Mononuclear cell (primary cell): ENCODE data around the gene TRIM52. TPM values are rescaled to one million over a fixed set of nuclear protein-coding genes. Genes with fewer than 3 reads are reported as not detected.
"Not testable (repeated sequence)": the region's sequence is repeated elsewhere in the genome, so short reads cannot be mapped to it uniquely, and the experiment has no call there.

Experiments used
- H3K27me3 ChIP-seq: 2 replicates; pipeline ENCODE4 v1.6.0; 2011; ENCODE audit warnings: low read length, control low read depth; ENCODE audit not compliant: insufficient read depth
- H3K4me1 ChIP-seq: 2 replicates; pipeline ENCODE4 v1.5.1; 2011; ENCODE audit warnings: mild to moderate bottlenecking, low read length, control low read depth; ENCODE audit not compliant: insufficient read depth
- H3K4me3 ChIP-seq: 2 replicates; pipeline ENCODE4 v1.5.1; 2011; ENCODE audit warnings: mild to moderate bottlenecking, low read length, moderate library complexity
- H3K9me3 ChIP-seq: 2 replicates; pipeline ENCODE4 v1.5.1; 2011; ENCODE audit warnings: low read depth, mild to moderate bottlenecking, control low read depth, low read length
- total RNA-seq: library from RNA; depleted of rRNA; stranded (reverse); fragments of >200 nt; gene quantifications from one replicate; pipeline ENCODE4 v1.2.3, GENCODE V29; 2012

Gene TRIM52
- total RNA-seq: 17.5 TPM

DNA sequence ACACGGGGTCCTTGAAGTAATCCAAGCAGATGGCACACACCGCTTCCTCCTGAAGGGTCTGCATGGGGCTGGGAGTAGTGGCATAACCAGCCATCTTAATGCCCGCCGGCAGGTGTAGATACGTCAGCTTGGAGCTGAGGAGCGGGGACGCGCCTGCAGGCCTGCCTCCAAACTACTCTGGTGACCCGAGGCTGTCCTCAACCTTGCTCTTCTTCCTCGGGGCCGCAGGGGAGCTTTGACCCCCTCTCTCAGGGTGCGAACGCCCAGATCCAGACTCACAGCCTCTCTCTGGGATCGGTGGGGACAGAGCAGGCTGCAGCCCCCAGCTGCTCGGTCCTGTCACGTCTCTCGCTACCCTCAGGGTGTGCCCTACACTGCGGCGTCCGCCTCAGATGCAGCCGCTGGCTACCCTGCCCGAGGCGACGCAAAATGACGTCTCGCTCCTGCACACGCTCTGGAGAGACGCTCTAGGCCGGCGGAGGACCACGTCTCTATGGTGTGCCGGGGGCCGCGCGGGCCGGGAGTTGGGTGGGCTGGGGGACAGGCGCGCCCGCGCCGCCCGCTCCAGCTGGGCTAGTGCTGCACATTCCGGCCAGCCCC, at the start of gene TRIM52:
Gene TRIM52 (minus strand): TSS at position 424 of the 600 bp plus-strand sequence. CDS start 330 bp downstream, at position 94.
- no peaks in the 10 kb centered on the region for H3K27me3 ChIP-seq
- peaks cover 47% of the 10 kb centered on the region for H3K4me1 ChIP-seq
- H3K9me3 ChIP-seq: no peaks in the 10 kb centered on the region
- H3K4me3 ChIP-seq: peak within 1 kb of the TSS; percentile 98

DNA sequence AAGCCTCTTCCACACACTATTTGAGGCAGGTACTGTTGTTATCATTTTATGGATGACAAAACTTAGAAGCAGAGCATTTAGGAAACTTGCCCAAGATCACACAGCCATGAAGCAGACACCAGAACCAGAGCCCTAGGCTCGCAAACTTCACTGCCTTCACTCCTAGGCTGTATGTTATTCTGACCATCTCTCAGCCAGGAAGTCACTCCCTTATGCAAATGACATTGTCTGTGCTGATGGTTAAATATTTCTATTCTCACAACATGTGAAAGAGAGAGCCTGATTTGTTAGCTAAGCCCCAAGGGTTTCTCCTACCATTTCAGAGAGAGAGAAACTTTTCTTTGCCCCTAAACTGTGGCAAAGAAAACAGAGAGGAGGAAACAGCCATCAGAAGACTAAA, 26.4 kb upstream of the TRIM52 start:
- H3K4me3 ChIP-seq, H3K4me1 ChIP-seq, H3K9me3 ChIP-seq, H3K27me3 ChIP-seq: not testable (repeated sequence)

DNA sequence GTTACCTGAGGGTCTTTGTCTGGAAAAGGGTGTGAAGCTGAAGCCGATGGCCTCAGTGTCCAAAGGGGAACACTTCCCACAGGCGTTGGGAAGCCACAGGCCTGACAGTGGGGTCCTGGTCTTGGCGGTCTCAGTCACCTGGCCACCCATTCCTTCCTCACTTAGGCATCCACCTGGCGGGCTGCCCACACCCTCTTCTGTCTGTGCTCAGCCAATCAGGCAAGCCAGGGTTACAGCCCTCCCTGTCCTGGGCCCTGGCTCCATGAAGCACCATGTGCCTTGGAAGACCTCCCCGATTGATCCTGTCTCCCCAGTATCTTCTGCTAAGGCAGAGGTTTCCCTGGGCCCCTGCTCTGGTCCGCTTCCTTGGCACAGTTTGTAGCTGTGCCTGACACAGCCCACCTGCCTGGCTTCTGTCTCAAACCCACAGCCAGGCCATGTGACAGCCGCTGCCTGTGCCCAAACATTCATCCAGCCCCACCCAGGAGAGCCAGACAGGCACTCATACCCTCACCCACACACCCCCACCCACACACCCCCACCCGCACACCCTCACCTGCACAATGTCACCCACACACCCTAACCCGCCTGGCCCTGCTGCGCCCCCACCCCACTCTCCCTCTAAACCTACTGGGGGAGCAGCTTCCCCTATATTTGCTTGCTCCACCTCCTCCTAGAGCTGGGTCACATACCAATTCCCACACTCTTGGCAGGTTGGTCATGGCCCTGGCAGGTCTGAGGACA, 25.2 kb upstream of the TRIM52 start:
- H3K4me3 ChIP-seq, H3K4me1 ChIP-seq, H3K9me3 ChIP-seq, H3K27me3 ChIP-seq: not testable (repeated sequence)

DNA sequence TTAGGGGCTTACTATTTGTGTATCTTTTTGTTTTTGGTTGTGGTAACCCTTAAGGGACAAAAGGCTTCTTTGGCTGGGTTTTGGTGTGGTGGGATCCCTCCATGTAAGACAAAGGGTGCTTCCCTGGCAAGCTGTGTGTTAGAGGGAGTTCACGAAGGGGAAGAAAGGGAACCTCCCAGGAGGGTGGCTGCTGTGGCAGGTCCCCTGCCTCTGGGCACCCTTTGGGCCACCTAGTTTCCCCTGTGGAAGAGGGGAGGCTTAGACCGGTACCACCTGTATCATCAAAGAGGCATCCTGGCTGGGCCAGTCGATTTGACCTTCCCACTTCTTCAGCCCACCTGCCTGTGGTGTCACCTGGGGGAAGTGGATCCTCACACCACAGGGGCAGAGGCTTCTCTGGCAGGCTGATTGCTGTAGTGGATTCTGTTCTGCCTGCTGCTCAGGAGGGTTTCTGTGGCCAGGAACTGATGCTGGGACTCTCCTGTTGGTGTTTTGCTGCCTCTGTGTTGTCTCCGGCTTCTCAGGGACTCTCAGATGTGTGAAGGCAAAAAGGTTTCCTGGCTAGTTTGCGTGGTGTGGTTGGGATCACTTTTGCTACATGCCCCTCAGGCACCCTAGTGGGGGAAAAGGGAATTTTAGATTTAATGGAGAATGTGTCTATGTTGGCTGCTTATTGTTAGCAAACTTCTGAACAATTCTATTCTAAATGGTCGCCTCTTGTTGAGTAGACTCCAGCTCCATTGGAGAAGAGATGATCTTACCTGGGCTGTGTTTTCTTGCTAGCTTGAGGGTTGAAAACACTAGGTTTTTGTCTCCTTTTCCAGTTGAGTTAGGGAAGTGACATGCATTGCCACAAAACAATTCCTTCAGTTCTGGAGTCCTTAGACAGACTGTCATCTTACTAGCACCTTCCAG, 23.2 kb upstream of the TRIM52 start:
- not testable (repeated sequence) for H3K4me1 ChIP-seq, H3K9me3 ChIP-seq, H3K27me3 ChIP-seq, H3K4me3 ChIP-seq

DNA sequence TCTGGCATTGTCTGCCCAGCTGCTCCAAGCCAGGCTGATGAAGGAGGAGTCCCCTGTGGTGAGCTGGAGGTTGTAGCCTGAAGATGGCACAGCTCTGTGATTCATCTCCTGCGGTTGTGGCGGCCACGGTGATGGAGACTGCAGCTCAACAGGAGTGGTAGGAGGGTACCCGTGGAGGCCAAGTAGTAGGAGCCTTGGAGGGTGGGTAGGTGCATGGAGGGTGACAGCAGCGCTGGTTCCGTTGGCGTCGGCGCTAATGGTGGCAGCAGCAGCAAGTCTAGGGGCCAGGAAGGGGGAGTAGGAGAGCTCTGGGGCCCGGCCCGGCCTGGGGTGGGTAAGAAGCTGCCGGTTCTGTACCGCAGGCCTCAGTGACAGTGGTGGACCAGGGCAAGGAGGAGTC, 22.4 kb upstream of the TRIM52 start:
- Histone ChIP-seq H3K4me1 (no peaks in the 10 kb centered on the region), H3K4me3 (no peak overlapping the region), H3K27me3 (no peaks in the 10 kb centered on the region), H3K9me3 (no peaks in the 10 kb centered on the region)

DNA sequence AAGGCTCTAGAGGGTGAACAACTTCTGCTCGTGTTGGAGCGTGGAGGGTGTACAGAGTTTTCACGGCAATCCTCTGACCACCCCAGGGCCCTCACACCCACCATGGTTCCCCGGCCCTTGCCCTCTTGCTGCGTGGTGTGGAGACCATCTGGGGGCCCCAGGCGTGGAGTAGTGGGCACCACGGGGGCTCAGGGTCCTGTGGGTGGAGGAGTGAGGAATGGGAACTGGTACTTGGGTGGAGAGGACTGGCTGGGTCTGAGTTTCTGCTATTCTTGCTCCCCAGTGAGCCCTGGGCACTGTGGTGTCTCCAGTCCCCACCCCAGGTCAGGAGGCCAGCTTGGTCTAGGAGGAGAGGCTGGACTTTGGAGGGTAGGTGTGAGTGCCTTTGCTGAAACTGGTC, 21.9 kb upstream of the TRIM52 start:
- H3K4me3 ChIP-seq: no peak overlapping the region
- no peaks in the 10 kb centered on the region for H3K4me1 ChIP-seq
- no peaks in the 10 kb centered on the region for H3K9me3 ChIP-seq
- H3K27me3 ChIP-seq: no peaks in the 10 kb centered on the region

DNA sequence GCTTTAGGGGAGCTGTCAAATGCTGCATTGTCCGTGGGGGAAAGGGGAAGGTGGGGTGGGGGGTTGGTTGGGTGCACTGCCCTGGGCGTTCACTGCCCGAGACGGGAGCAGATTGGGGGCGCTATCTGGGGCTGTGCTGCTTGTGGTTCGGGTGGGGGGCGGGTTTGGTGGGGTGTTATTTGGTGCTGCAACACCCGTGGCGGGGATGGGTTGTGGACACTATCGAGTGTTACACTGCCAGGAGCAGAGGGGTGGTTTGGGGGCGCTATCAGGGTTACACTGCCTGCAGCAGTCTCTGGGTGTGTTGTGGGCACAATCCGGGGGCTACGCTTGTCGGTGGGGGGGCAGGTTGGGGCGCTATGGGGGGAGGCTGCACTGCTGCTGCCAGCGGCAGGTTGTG, 21.5 kb upstream of the TRIM52 start:
- H3K4me3 ChIP-seq, H3K9me3 ChIP-seq, H3K27me3 ChIP-seq, H3K4me1 ChIP-seq: not testable (repeated sequence)

DNA sequence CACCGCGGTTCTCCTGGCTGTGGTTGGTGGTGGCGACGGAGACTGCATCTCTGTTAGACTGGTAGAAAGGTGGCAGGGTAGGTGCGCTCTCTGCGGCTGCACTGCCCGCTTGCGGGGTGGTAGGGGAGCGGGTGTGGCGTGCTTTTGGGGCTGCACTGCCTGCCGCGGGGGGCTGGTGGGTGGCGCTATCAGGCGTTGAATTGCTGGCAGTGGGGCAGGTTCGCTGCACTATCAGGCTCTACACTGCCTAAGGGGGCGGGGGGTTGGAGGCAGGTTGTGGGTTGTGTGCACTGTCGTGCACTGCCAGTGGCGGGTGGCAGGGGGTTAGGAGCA, 21.0 kb upstream of the TRIM52 start:
- Histone ChIP-seq H3K27me3 (no peaks in the 10 kb centered on the region), H3K4me3 (no peak overlapping the region), H3K4me1 (no peaks in the 10 kb centered on the region), H3K9me3 (no peaks in the 10 kb centered on the region)

DNA sequence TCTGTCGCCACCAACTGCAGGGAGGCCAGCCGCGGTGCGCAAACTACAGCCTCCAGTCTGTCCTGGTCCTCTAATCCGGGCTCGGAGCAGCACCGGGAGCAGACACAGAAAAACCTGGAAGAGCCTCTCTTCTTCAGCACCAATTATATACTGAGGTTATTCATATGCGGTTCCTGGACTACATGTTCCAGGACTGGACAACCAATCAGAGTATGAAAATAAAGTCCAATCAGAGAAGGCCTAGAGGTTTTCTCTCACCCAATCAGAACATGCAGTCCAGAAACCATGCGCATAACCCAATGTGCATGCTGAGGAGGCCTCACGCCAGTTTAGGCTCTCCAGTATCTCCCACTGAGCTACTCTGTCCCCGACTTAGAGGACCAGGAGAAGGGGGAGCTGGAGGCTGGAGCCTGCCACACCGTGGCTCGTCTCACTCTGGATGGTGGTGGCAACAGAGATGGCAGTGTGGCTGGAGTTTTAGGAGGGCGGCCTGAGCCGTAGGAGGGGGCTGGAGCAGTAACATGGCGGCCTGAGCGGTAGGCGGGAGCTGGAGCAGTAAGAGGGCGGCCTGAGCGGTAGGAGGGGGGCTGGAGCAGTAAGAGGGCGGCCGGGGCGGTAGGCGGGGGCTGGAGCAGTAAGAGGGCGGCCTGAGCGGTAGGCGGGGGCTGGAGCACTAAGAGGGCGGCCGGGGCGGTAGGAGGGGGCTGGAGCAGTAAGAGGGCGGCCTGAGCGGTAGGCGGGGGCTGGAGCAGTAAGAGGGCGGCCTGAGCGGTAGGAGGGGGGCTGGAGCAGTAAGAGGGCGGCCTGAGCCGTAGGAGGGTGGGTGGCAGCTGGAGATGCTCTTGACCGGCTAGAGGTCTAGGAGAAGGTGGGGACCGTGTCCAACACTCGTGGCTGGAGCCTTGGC, 20.4 kb upstream of the TRIM52 start:
- H3K9me3 ChIP-seq: no peaks in the 10 kb centered on the region
- H3K27me3 ChIP-seq: no peaks in the 10 kb centered on the region

DNA sequence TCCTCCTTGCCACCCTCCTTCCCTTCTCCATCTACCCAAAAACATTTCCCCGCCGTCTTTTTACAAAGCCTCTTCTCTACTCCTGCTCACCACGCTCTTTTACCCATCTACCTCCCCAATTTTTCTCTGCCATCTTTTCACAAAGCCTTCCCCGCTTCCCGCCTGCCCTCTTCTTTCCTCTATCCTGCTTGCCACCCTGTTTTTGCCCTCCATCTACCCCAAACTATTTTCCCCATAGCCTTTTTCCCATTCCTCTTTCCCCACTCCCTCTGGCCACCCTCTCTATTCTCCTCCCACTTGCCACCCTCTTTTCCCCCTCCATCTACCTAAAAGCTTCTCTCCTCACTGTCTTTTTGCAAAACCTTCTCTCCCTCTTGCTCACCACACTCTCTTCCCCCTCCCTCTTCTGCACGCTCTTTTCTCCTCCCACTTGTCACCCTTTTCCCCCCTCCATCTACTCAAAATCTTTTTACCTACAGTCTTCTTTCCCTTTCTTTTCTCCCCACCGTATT, 19.4 kb upstream of the TRIM52 start:
- no peak overlapping the region for H3K4me3 ChIP-seq
- H3K27me3 ChIP-seq: no peaks in the 10 kb centered on the region
- H3K4me1 ChIP-seq: no peaks in the 10 kb centered on the region
- H3K9me3 ChIP-seq: no peaks in the 10 kb centered on the region

More for the DNA sequence above, 20.4 kb upstream of the TRIM52 start:
- Histone ChIP-seq H3K4me1 (no peaks in the 10 kb centered on the region), H3K4me3 (no peak overlapping the region)

DNA sequence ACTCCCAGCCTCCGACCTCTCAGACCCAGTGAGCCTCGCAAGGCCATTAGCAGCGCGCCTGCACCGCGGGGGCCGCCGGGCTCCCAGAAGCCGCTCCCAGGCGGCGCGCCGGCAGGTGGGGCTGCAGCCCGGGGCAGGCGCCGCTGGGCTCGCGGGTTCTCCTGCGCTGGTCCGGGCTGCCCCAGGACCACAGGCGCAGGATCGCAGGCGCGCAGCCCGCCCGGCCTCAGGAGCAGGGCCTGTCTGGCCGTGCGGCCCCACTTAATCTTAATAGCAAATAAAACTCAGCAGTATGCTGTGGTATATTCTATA, 12.4 kb upstream of the TRIM52 start:
- H3K27me3 ChIP-seq, H3K4me1 ChIP-seq, H3K4me3 ChIP-seq, H3K9me3 ChIP-seq: not testable (repeated sequence)

DNA sequence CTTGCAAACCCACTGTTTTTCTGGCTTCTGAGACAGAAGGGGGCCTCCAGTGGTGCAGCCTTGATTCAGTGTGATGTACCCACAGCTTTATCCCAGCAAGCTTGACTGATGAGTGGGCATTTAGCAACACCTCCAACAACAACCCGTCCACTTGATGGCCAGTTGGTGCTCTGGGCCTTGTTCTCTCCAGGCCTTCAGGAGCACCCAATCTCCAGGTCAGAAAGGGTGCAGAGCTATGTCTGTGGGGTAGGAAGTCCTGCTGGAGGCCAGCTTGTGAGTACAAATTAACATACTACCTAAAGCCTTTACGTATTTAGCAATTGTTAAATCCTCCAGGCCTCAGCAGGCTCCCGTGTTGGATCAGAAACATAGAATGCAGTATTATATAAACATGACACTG, 10.1 kb upstream of the TRIM52 start:
- H3K4me1 ChIP-seq: no peaks in the 10 kb centered on the region
- no peaks in the 10 kb centered on the region for H3K9me3 ChIP-seq
- no peaks in the 10 kb centered on the region for H3K27me3 ChIP-seq
- no peak overlapping the region for H3K4me3 ChIP-seq

DNA sequence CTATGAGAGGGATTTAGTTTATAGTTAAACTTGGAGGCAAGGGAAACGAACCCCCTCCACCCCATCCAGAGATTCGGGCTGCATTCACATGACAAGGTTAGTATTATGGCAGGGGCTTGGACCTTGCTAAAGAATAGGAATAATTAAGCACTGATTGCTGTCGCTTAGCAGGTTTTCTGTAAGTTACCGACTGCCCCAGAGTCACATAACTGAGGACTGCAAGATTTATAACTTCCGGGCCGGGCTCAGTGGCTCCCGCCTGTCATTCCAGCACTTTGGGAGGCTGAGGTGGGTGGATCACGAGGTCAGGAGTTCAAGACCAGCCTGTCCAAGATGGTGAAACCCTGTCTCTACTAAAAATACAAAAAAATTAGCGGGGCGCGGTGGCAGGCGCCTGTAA, 7.0 kb upstream of the TRIM52 start:
- H3K9me3 ChIP-seq, H3K27me3 ChIP-seq, H3K4me3 ChIP-seq, H3K4me1 ChIP-seq: not testable (repeated sequence)

DNA sequence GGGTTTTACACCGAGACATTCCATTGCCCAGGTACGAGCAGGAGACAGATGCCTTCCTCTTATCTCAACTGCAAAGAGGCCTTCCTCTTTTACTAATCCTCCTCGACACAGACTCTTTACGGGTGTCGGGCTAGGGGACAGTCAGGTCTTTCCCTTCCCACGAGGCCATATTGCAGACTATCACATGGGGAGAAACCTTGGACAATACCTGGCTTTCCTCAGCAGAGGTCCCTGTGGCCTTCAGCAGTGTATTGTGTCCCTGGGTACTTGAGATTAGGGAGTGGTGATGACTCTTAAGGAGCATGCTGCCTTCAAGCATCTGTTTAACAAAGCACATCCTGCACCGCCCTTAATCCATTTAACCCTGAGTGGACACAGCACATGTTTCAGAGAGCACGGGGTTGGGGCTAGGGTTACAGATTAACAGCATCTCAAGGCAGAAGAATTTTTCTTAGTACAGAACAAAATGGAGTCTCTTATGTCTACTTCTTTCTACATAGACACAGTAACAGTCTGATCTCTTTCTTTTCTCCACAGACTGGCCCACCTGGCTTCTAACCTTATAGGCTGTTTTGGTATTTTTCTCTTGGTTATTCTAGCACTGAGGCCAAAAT, 6.5 kb upstream of the TRIM52 start:
- not testable (repeated sequence) for H3K4me1 ChIP-seq, H3K27me3 ChIP-seq, H3K9me3 ChIP-seq, H3K4me3 ChIP-seq
